Measurements from ENCODE around the gene PHPT1. TPM values are rescaled to one million over a fixed set of nuclear protein-coding genes. Genes with fewer than 3 reads are reported as not detected.
"Not testable (repeated sequence)": the region's sequence is repeated elsewhere in the genome, so short reads cannot be mapped to it uniquely, and the experiment has no call there.

Gene PHPT1
- total RNA-seq, 1 donor from 2014 or later, result 168 TPM

DNA sequence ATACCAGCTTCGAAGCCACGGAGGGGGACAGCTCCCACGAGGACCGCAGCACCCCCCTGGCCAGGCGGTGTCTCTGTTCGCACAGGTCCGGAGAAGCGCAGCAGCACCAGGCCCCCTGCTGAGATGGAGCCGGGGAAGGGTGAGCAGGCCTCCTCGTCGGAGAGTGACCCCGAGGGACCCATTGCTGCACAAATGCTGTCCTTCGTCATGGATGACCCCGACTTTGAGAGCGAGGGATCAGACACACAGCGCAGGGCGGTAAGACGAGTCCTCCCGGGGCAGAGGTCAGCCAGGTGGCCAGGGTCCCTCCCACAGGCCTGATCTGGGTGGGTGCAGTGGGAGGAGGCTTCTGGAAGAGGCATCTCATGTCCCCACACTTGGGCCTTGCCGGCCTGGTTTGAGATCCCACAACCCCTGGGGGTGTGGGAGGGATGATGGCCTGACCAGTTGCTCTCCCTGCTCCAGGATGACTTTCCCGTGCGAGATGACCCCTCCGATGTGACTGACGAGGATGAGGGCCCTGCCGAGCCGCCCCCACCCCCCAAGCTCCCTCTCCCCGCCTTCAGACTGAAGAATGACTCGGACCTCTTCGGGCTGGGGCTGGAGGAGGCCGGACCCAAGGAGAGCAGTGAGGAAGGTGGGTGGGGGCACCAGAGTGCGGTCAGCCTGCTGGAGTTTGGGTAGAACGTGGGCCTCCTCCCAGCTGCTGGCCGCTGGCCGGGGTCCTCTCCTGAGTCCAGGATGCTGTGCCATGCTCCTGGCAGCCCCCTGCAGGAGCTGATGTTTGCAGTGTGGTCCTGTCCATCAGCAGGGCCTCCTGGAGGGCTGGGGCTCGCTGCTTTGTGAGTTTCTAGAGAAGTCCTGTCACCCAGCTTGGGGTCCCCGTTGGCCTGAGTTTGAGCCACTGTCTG is 9.7 kb upstream of the PHPT1 start:
- no peak for DNase-seq (ENCODE audit: low spot score, unreplicated experiment)
- TF ChIP-seq CTCF (IDR thresholded peaks at IDR 0.05; ENCODE audit: unreplicated experiment), result no peak
- no peaks in the 10 kb centered on the region for H3K27me3 Mint-ChIP-seq
- H3K9me3 Mint-ChIP-seq (ENCODE audit: low read depth), result no peaks in the 10 kb centered on the region
- H3K4me1 Mint-ChIP-seq (ENCODE audit: low read depth), result peaks cover 11% of the 10 kb centered on the region
- no peak overlapping the region for H3K27ac Mint-ChIP-seq
- H3K4me3 Mint-ChIP-seq (ENCODE audit: low read depth), result peak overlapping the region; percentile 47
- peaks cover 3% of the 10 kb centered on the region for H3K36me3 Mint-ChIP-seq (ENCODE audit: insufficient read depth)

DNA sequence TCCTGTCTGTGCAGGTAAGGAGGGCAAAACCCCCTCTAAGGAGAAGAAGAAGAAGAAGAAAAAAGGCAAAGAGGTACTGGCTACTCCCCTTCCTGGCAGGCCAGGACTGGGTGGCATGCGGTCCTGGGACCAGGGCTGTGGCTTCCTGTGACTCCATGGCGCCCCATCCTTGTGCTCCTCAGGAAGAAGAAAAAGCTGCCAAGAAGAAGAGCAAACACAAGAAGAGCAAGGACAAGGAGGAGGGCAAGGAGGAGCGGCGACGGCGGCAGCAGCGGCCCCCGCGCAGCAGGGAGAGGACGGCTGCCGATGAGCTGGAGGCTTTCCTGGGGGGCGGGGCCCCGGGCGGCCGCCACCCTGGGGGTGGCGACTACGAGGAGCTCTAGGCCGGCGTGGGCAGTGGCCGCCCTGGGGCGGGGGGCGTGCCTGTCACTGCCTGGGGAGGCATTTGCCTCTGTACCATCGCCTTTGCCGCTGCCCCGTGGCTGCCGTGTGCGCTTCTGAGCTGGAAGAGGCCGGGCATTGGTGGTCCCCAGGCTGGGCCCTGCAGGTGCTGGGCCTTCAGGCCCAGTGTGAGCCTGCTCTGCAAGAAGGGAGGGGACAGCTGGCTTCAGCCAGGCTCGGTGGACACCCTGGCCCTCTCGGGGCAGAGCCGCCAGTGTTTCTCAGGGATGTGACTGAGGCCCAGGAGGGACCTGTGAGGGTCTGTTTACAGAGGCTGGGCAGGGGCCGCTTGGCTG is 8.9 kb upstream of the PHPT1 start:
- Mint-ChIP-seq H3K4me1 (ENCODE audit: low read depth) (peaks cover 11% of the 10 kb centered on the region), H3K27me3 (no peaks in the 10 kb centered on the region), H3K27ac (peak overlapping the region; percentile 91), H3K9me3 (ENCODE audit: low read depth) (no peaks in the 10 kb centered on the region), H3K36me3 (ENCODE audit: insufficient read depth) (peaks cover 3% of the 10 kb centered on the region), H3K4me3 (ENCODE audit: low read depth) (peak overlapping the region; percentile 47)
- no peak for TF ChIP-seq CTCF (IDR thresholded peaks at IDR 0.05; ENCODE audit: unreplicated experiment)
- DNase-seq (ENCODE audit: low spot score, unreplicated experiment), result no peak

GRCh38 chr9:136840877-136841645 is 8.1 kb upstream of the PHPT1 start:
- peaks cover 11% of the 10 kb centered on the region for H3K4me1 Mint-ChIP-seq (ENCODE audit: low read depth)
- no peak for TF ChIP-seq CTCF (IDR thresholded peaks at IDR 0.05; ENCODE audit: unreplicated experiment)
- peaks cover 3% of the 10 kb centered on the region for H3K36me3 Mint-ChIP-seq (ENCODE audit: insufficient read depth)
- H3K4me3 Mint-ChIP-seq (ENCODE audit: low read depth), result peak overlapping the region; percentile 38
- no peaks in the 10 kb centered on the region for H3K9me3 Mint-ChIP-seq (ENCODE audit: low read depth)
- peak overlapping the region; percentile 92 for H3K27ac Mint-ChIP-seq
- no peak for DNase-seq (ENCODE audit: low spot score, unreplicated experiment)
- no peaks in the 10 kb centered on the region for H3K27me3 Mint-ChIP-seq

- not testable (repeated sequence) for H3K27me3 Mint-ChIP-seq; H3K9me3 Mint-ChIP-seq (ENCODE audit: low read depth); H3K36me3 Mint-ChIP-seq (ENCODE audit: insufficient read depth); DNase-seq (ENCODE audit: low spot score, unreplicated experiment); H3K4me3 Mint-ChIP-seq (ENCODE audit: low read depth)
- peaks cover 11% of the 10 kb centered on the region for H3K4me1 Mint-ChIP-seq (ENCODE audit: low read depth)
- peak overlapping the region; percentile 16 for H3K27ac Mint-ChIP-seq
These were observed 7.4 kb upstream of the PHPT1 start for GRCh38 chr9:136841646-136842379.

DNA sequence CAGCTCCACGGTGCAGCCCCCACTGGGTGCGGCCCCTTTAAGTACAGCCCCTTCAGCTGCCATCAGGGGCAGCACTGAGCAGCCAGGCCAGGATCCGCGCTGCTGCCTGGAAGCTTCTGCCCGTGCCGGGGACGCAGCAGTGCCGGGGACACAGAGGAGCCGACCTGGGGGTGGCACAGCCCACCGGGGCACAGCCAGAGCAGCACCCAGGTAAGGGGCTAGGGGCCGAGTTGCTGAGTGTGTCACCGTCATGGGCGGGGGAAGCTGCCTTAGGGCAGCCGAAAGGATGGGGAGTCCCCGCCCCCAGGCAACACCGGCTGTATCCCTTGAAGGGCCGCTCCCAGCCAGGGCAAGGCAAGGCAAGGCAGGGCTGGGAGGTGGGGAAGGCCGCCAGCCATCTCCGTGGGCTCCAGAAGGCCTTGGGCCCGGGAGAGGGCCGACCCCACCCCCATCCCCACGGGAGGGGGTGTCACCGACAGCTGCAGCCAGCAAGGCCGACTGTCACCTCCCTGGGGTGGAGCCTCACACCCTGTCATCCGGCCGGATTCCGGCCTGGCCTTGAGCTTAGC is 6.7 kb upstream of the PHPT1 start, which contains the start of gene AJM1:
TSS of gene AJM1 (plus strand) at position 99 of the 569 bp plus-strand sequence. CDS start 1,937 bp downstream, outside the sequence.
- Mint-ChIP-seq H3K27ac (peak within 1 kb of the TSS; percentile 92), H3K4me1 (ENCODE audit: low read depth) (peaks cover 11% of the 10 kb centered on the region), H3K4me3 (ENCODE audit: low read depth) (peak within 1 kb of the TSS; percentile 41)
- H3K9me3 Mint-ChIP-seq (ENCODE audit: low read depth); H3K27me3 Mint-ChIP-seq; H3K36me3 Mint-ChIP-seq (ENCODE audit: insufficient read depth): not testable (repeated sequence)
- DNase-seq (ENCODE audit: low spot score, unreplicated experiment), result peak; percentile 72
- peak; percentile 86 for TF ChIP-seq CTCF (IDR thresholded peaks at IDR 0.05; ENCODE audit: unreplicated experiment)

DNA sequence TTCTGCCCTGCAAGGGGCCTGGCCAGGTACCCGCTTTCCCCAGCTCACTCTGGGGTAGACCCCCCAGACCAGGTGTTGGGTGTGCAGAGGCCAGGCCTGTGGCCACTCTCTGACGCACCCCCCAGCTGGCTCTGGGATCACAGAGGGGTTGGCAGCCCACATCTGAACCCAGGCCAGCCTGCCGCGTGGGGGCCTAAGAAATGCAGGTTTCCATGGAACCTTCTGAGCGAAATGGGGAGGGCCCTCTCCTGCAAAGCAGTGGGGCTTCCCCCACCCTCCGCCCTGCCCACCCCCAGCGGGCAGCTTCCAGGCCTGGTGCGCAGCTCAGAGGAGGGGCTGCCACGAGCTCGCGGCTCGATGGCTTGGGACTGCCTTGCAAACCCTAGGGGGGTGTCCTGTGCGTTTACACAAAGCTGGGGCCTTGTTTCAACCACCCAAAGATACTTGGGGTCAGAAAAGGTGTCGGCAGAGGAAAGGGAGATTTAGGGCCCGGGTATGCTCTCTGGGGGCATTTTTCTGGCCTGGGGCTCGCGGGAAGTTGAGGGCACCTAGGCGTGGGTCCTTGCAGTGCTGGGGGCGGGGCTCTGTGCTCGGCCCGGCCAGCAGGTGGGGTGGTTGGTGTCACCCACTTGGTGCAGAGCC is 5.9 kb upstream of the PHPT1 start:
- not testable (repeated sequence) for H3K36me3 Mint-ChIP-seq (ENCODE audit: insufficient read depth); DNase-seq (ENCODE audit: low spot score, unreplicated experiment); H3K9me3 Mint-ChIP-seq (ENCODE audit: low read depth); H3K27me3 Mint-ChIP-seq; H3K4me3 Mint-ChIP-seq (ENCODE audit: low read depth)
- Mint-ChIP-seq H3K4me1 (ENCODE audit: low read depth) (peaks cover 12% of the 10 kb centered on the region), H3K27ac (peak overlapping the region; percentile 29)
